Fibroblast of the aortic adventitia (primary cell): ENCODE results near the gene SAA4. TPM values are rescaled to one million over a fixed set of nuclear protein-coding genes. Genes with fewer than 3 reads are reported as not detected.

Experiments
- DNase-seq: peaks from one replicate; pipeline ENCODE4 v3.0.0-alpha.2; 2010; ENCODE audit warnings: low read depth
- H3K4me3 ChIP-seq: 2 replicates; pipeline ENCODE4 v1.5.1; 2011; ENCODE audit warnings: low read depth, mild to moderate bottlenecking, control low read depth, low read length, moderate library complexity
- CTCF ChIP-seq: IDR thresholded peaks from 2 replicates; pipeline ENCODE4 v1.5.1; 2011; ENCODE audit warnings: mild to moderate bottlenecking, low read length, control low read depth, inconsistent platforms; ENCODE audit not compliant: insufficient read depth
- small RNA-seq: library from RNA; depleted of rRNA; stranded (forward); fragments of <200 nt; gene quantifications from one replicate; pipeline ENCODE3, GENCODE V24; 2012
- total RNA-seq: library from RNA; depleted of rRNA; stranded (reverse); fragments of >200 nt; gene quantifications from 2 replicates; pipeline ENCODE4 v1.2.3, GENCODE V29; 2012; ENCODE audit warnings: low replicate concordance

Gene SAA4
- total RNA-seq, 1 donor, result 0.27 TPM

GRCh38 chr11:18188796-18189195, 47.8 kb downstream of the SAA4 start:
- H3K4me3 ChIP-seq, result no peak overlapping the region
- DNase-seq, result no peak
- TF ChIP-seq CTCF, result no peak

Small RNA genes within 50 kb of the gene (small RNA-seq; reads per million reads assigned to genes)
- gene RNA5SP333 (not detected), gene RNA5SP334 (not detected)

Other genes starting within 250 kb of the SAA4 start
- 16.9 and 20.7 TPM in 2 replicates for gene SERGEF, start 223.8 kb downstream of the SAA4 start, total RNA-seq
- gene TPH1, start 190.5 kb downstream of the SAA4 start, total RNA-seq, result 0.18 and 1.2 TPM in 2 replicates
- 15.1 and 48.5 TPM in 2 replicates for gene SAAL1, start 130.7 kb downstream of the SAA4 start, total RNA-seq
- not detected in 2 replicates for gene MRGPRX3, start 104.2 kb downstream of the SAA4 start, total RNA-seq
- not detected in 2 replicates for gene MRGPRX4, start 64.0 kb downstream of the SAA4 start, total RNA-seq
- not detected in 2 replicates for gene SAA2, start 11.9 kb upstream of the SAA4 start, total RNA-seq
- gene SAA1, start 29.5 kb upstream of the SAA4 start, total RNA-seq, result not detected in 2 replicates
- 32.3 and 43.3 TPM in 2 replicates for gene HPS5, start 85.3 kb upstream of the SAA4 start, total RNA-seq
- gene GTF2H1, start 85.8 kb upstream of the SAA4 start, total RNA-seq, result 71.5 and 95.4 TPM in 2 replicates
- gene LDHA, start 157.8 kb upstream of the SAA4 start, total RNA-seq, result 404 and 1,021 TPM in 2 replicates
- 0.33 TPM in 1 of 2 replicates, not detected in the other for gene LDHC, start 175.5 kb upstream of the SAA4 start, total RNA-seq
- gene LDHAL6A, start 219.1 kb upstream of the SAA4 start, total RNA-seq, result not detected in 2 replicates